Panc1 (cell line): ENCODE measurements around the gene DCC. TPM values are rescaled to one million over a fixed set of nuclear protein-coding genes. Genes with fewer than 3 reads are reported as not detected.

Experiments used
- ATAC-seq: fragments of 200-7000 bp; cut with Tn5 transposase; 2 replicates; pipeline ENCODE4 v1.9.1; 2020; ENCODE audit warnings: mild to moderate bottlenecking, moderate library complexity
- BruUV-seq: library from RNA; stranded (reverse); fragments of 400-500 nt; replicated peaks from 2 replicates; lab custom pipeline; 2021; lab: Mats Ljungman, UMichigan
- CTCF ChIA-PET: fragments of 300-600 bp; sonication (Branson Sonifier 250); formaldehyde crosslinking; loops from one replicate; lab custom pipeline; 2022; ENCODE audit warnings: antibody characterized with exemption; lab: Charles Lee
- POLR2A ChIA-PET: fragments of 300-600 bp; sonication (Branson Sonifier 250); formaldehyde crosslinking; loops from one replicate; lab custom pipeline; 2022; ENCODE audit warnings: antibody characterized with exemption; lab: Charles Lee
- DNase-seq: peaks from one replicate; pipeline ENCODE4 v3.0.0-alpha.2; 2010; ENCODE audit warnings: low read depth, low spot score
- H3K27ac ChIP-seq: 2 replicates; pipeline ENCODE4 v1.5.1; 2011; ENCODE audit warnings: mild to moderate bottlenecking, low read length, inconsistent platforms
- H3K27me3 ChIP-seq: fragments of 200-500 bp; sonication (Bioruptor generic); 2 replicates; pipeline ENCODE4 v1.6.0; 2014; ENCODE audit warnings: low read length, inconsistent platforms; ENCODE audit not compliant: control insufficient read depth, insufficient read depth
- H3K36me3 ChIP-seq: fragments of 200-500 bp; sonication (Bioruptor generic); 2 replicates; pipeline ENCODE4 v1.5.1; 2014; ENCODE audit warnings: inconsistent platforms, mild to moderate bottlenecking, low read length, moderate library complexity; ENCODE audit not compliant: control insufficient read depth, insufficient read depth
- H3K4me1 ChIP-seq: 2 replicates; pipeline ENCODE4 v1.5.1; 2011; ENCODE audit warnings: inconsistent platforms, mild to moderate bottlenecking, low read length, moderate library complexity; ENCODE audit not compliant: control insufficient read depth, insufficient read depth
- H3K4me3 ChIP-seq, 2 experiments: 2 replicates each; pipeline ENCODE4 v1.5.1; 2011 to 2012; ENCODE audit warnings: low read depth in 2 of 2, low read length in 2 of 2, mild to moderate bottlenecking in 2 of 2, inconsistent platforms in 1 of 2, moderate library complexity in 1 of 2
- H3K9me3 ChIP-seq: fragments of 200-500 bp; sonication (Bioruptor generic); 2 replicates; pipeline ENCODE4 v1.5.1; 2014; ENCODE audit warnings: low read depth, mild to moderate bottlenecking, inconsistent platforms, low read length, moderate library complexity; ENCODE audit not compliant: control insufficient read depth, insufficient read depth
- POLR2AphosphoS5 ChIP-seq: IDR thresholded peaks from 2 replicates; pipeline ENCODE4 v1.6.1; 2012; ENCODE audit warnings: mild to moderate bottlenecking, low read depth, low read length, moderate library complexity
- SIN3A ChIP-seq: IDR thresholded peaks from 2 replicates; pipeline ENCODE4 v1.6.1; 2012; ENCODE audit warnings: low read depth, mild to moderate bottlenecking, low read length, moderate library complexity, borderline replicate concordance; ENCODE audit not compliant: insufficient read depth
- TCF7L2 ChIP-seq: IDR thresholded peaks from 2 replicates; pipeline ENCODE4 v1.6.1; 2011; ENCODE audit warnings: mild to moderate bottlenecking, low read depth, low read length, inconsistent platforms
- in situ Hi-C: cut with HindIII; loops from 2 replicates; pipeline ENCODE4 v1.10.0; 2016; ENCODE audit warnings: low sequenced_read_pairs, low pct_unique_long_range_greater_than_20kb
- intact Hi-C: fragments of 100-400 bp; cut with micrococcal nuclease; formaldehyde crosslinking; loops from one replicate; pipeline ENCODE4 v1.10.0; 2022; ENCODE audit not compliant: unreplicated experiment
- total RNA-seq: library from RNA; stranded (reverse); gene quantifications from one replicate; pipeline ENCODE4 v1.2.1, GENCODE V29; 2021; ENCODE audit not compliant: unreplicated experiment
- TF ChIP-seq, protein P1 (sequence below): fragments of 450-650 bp; IDR thresholded peaks from 2 replicates; pipeline ENCODE4 v1.5.1; 2017; ENCODE audit warnings: mild to moderate bottlenecking
- TF ChIP-seq, protein P2 (sequence below), 2 experiments: IDR thresholded peaks; 2 replicates each; pipeline ENCODE4 v1.6.1; 2011 to 2012; ENCODE audit warnings: low read depth in 2 of 2, control low read depth in 1 of 2, low read length in 1 of 2, mild to moderate bottlenecking in 1 of 2, moderate library complexity in 1 of 2; ENCODE audit not compliant: insufficient read depth in 1 of 2

The DCC gene
- total RNA-seq, 1 experiment from 2014 or later: not detected

GRCh38 chr18:53426666-53427184 is 1086.7 kb downstream of the DCC start:
- BruUV-seq: no TSS peak
- Histone ChIP-seq H3K4me1 (no peaks in the 10 kb centered on the region), H3K27ac (no peak overlapping the region), H3K4me3 (no peak overlapping the region), H3K36me3 (no peaks in the 10 kb centered on the region), H3K9me3 (no peaks in the 10 kb centered on the region), H3K27me3 (no peaks in the 10 kb centered on the region)
- intact Hi-C loops (no loop called here), in situ Hi-C loops (no loop called here)
- no peak for DNase-seq
- TF ChIP-seq TCF7L2 (no peak), POLR2AphosphoS5 (no peak), SIN3A (no peak)
- TF ChIP-seq, protein P1, sequence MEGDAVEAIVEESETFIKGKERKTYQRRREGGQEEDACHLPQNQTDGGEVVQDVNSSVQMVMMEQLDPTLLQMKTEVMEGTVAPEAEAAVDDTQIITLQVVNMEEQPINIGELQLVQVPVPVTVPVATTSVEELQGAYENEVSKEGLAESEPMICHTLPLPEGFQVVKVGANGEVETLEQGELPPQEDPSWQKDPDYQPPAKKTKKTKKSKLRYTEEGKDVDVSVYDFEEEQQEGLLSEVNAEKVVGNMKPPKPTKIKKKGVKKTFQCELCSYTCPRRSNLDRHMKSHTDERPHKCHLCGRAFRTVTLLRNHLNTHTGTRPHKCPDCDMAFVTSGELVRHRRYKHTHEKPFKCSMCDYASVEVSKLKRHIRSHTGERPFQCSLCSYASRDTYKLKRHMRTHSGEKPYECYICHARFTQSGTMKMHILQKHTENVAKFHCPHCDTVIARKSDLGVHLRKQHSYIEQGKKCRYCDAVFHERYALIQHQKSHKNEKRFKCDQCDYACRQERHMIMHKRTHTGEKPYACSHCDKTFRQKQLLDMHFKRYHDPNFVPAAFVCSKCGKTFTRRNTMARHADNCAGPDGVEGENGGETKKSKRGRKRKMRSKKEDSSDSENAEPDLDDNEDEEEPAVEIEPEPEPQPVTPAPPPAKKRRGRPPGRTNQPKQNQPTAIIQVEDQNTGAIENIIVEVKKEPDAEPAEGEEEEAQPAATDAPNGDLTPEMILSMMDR: no peak
- TF ChIP-seq, protein P2, sequence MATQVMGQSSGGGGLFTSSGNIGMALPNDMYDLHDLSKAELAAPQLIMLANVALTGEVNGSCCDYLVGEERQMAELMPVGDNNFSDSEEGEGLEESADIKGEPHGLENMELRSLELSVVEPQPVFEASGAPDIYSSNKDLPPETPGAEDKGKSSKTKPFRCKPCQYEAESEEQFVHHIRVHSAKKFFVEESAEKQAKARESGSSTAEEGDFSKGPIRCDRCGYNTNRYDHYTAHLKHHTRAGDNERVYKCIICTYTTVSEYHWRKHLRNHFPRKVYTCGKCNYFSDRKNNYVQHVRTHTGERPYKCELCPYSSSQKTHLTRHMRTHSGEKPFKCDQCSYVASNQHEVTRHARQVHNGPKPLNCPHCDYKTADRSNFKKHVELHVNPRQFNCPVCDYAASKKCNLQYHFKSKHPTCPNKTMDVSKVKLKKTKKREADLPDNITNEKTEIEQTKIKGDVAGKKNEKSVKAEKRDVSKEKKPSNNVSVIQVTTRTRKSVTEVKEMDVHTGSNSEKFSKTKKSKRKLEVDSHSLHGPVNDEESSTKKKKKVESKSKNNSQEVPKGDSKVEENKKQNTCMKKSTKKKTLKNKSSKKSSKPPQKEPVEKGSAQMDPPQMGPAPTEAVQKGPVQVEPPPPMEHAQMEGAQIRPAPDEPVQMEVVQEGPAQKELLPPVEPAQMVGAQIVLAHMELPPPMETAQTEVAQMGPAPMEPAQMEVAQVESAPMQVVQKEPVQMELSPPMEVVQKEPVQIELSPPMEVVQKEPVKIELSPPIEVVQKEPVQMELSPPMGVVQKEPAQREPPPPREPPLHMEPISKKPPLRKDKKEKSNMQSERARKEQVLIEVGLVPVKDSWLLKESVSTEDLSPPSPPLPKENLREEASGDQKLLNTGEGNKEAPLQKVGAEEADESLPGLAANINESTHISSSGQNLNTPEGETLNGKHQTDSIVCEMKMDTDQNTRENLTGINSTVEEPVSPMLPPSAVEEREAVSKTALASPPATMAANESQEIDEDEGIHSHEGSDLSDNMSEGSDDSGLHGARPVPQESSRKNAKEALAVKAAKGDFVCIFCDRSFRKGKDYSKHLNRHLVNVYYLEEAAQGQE (IDR thresholded peaks at IDR 0.05; ENCODE audit: insufficient read depth in 1 of 2, low read depth in 2 of 2, low read length in 1 of 2): no peak
- no peak for ATAC-seq
- ChIA-PET POLR2A (no interaction called here), CTCF (no interaction called here)

DNA sequence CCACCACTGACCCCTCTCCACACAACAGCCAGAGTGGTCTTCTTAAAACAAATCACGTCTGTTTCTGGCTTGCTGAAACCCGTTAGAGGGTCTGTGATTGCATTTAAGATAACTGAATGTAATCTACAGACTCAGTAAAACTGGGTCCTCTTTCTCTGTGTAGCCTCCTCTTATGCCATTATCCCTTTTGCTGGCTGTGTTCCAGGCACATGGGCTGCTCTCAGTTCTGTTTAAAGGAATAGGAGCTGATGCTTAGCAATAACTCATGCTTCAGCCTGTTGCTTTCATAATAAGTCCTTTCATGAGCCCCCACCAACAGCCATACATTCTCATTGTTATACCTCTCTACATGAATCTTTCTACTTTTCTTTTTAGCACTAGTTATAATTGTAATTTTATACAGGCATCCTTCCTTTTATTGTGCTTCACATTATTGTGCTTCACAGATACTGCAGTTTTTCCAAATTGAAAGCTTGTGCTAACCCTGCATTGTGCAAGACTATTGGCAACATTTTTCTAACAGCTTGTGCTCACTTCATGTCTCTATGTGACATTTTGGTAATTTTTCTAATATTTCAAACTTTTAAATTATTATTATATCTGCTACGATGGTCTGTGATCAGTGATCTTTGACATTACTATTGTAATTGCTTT is 1101.9 kb downstream of the DCC start:
- no TSS peak for BruUV-seq
- ChIA-PET POLR2A (no interaction called here), CTCF (no interaction called here)
- in situ Hi-C loops (no loop called here), intact Hi-C loops (no loop called here)
- DNase-seq (no peak), ATAC-seq (no peak)
- no peaks in the 10 kb centered on the region for H3K27me3 ChIP-seq
- no peaks in the 10 kb centered on the region for H3K4me1 ChIP-seq
- H3K36me3 ChIP-seq: no peaks in the 10 kb centered on the region
- TF ChIP-seq TCF7L2 (no peak), SIN3A (no peak), POLR2AphosphoS5 (no peak)
- TF ChIP-seq, protein P2 (IDR thresholded peaks at IDR 0.05; ENCODE audit: insufficient read depth in 1 of 2, low read depth in 2 of 2, low read length in 1 of 2): no peak
- TF ChIP-seq, protein P1: no peak
- no peaks in the 10 kb centered on the region for H3K9me3 ChIP-seq
- no peak overlapping the region for H3K4me3 ChIP-seq
- H3K27ac ChIP-seq: no peak overlapping the region
